HG03095 (cell line): Measurements from ENCODE around the gene OR10G3.

Experiments used
- ATAC-seq: cut with Tn5 transposase; IDR thresholded peaks from one replicate; pipeline ENCODE4 v1.9.1; 2021; ENCODE audit warnings: moderate library complexity; ENCODE audit not compliant: unreplicated experiment

Gene OR10G3

GRCh38 chr14:21535545-21536417 is 44.1 kb downstream of the OR10G3 start:
- no peak for ATAC-seq

GRCh38 chr14:21534576-21534975 is 45.3 kb downstream of the OR10G3 start:
- ATAC-seq: no peak

GRCh38 chr14:21533294-21533693 is 46.6 kb downstream of the OR10G3 start:
- ATAC-seq: no peak

GRCh38 chr14:21529515-21529914 is 50.4 kb downstream of the OR10G3 start:
- ATAC-seq: no peak

GRCh38 chr14:21528381-21529348 is 51.2 kb downstream of the OR10G3 start:
- ATAC-seq: no peak

- no peak for ATAC-seq
Measured at GRCh38 chr14:21527318-21527679, 52.6 kb downstream of the OR10G3 start.

GRCh38 chr14:21526672-21527317 is 53.1 kb downstream of the OR10G3 start:
- no peak for ATAC-seq

- ATAC-seq: peak; percentile 60
Measured at GRCh38 chr14:21525962-21526671, 53.8 kb downstream of the OR10G3 start, which contains the start of gene SALL2. Gene SALL2, minus strand, starts transcription at chr14:21526346. Its CDS starts 219 bp downstream, at chr14:21526127.

- no peak for ATAC-seq
Measured at GRCh38 chr14:21525571-21525961, 54.3 kb downstream of the OR10G3 start.

- no peak for ATAC-seq
Measured at GRCh38 chr14:21524575-21525490, 55.0 kb downstream of the OR10G3 start.

- ATAC-seq: no peak
Measured at GRCh38 chr14:21523203-21523602, 56.7 kb downstream of the OR10G3 start.

- no peak for ATAC-seq
Measured at GRCh38 chr14:21521501-21521900, 58.4 kb downstream of the OR10G3 start.

- no peak for ATAC-seq
Measured at GRCh38 chr14:21520767-21521166, 59.1 kb downstream of the OR10G3 start.

- no peak for ATAC-seq
Measured at GRCh38 chr14:21518725-21519124, 61.2 kb downstream of the OR10G3 start.
